NCI-H345 treated with DMSO at 0.1 percent for 48 hours (cell line): ENCODE data around the gene EPDR1.
"Not testable (repeated sequence)": the region's sequence is repeated elsewhere in the genome, so short reads cannot be mapped to it uniquely, and the experiment has no call there.

Experiments used
- DNase-seq: peaks from one replicate; lab custom pipeline; 2025; ENCODE audit not compliant: unreplicated experiment; lab: John Stamatoyannopoulos, UW

EPDR1 gene

DNA sequence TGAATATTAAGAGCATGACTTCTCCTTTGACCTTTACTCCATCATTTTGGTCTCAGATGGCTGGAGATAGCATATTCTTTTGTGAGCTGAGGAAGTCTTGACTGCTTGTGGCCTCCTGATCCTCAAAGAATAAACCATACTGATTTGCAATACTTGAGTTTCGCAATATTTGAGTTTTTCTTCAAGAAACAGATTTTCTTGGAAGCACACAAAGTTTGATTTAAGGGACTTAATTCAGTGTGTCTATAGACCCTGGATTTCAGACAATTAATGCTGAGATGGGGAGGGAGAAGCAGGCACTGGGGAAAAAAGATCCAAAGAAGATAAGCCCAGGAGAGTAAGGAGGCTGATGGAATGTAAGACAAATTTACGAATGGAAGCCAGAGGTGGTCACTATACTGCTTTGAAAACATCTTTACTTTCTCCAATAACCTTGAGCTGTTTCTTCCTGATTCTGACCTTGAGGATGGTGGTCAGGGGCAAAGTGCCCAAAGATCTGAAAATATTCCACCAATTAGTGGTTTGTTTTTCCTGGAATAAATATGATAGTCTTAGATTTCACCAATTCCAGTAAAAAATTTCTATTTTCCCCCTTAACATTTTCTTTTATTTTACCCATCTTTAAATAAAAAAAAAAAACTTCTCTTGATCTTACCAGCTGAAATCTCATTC lies 7.5 kb downstream of the EPDR1 start:
- no peak for DNase-seq

- DNase-seq, result no peak
These were observed 8.4 kb downstream of the EPDR1 start for GRCh38 chr7:37928878-37929277.

- DNase-seq, result no peak
These were observed 9.9 kb downstream of the EPDR1 start for GRCh38 chr7:37930226-37930948.

DNA sequence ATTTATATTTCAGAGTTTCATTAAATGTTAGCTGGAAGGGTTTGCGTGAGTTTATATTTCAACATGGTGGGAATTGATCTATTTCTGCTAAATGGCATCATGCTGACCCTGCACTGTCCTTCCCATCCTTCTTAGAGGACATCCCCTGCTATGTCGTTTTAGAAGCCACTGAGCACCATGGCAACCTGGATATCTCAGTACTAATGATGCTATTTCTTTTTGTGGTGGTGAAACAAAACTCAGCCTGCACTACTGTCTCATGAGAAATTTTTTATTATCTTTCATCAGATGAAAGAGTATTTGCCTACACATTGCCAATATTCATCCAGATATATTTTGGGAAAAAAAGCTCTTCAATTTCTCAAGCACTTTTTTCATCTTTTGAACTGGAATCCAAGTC lies 12.1 kb downstream of the EPDR1 start:
- no peak for DNase-seq

- DNase-seq, result no peak
These were observed 12.7 kb downstream of the EPDR1 start for GRCh38 chr7:37933018-37933566.

DNA sequence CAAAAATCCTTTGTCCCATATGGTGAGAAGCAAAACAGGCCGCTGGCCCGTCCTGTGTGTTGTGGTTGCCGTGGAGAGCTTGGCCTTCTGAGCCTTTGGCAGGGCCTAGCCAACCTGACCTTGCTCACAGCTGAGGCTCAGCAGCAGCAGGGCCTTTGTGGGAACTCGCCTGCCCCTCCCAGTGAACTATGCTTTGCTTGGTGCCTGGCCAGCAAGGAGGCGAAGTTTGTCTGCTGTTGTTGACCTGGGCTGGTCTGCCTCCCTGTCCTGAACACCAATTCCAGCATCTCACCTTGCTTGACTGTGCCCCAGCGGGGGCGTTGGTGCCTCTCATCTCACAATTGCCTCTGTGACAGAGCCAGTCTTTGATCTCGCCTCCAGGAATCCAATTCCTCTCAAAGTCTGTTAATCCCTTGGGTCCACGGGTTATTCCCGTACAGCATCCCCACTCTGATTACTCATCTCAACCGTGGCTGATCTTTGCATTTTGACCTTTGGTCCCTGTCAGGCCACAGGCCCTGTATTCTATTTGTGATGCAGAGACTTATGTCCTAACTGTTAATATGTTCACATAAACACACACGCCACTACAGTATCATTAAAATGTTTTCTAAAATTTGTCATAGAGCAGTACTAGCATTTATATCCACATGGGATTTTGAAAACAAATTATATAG lies 22.6 kb downstream of the EPDR1 start:
- DNase-seq, result no peak

DNA sequence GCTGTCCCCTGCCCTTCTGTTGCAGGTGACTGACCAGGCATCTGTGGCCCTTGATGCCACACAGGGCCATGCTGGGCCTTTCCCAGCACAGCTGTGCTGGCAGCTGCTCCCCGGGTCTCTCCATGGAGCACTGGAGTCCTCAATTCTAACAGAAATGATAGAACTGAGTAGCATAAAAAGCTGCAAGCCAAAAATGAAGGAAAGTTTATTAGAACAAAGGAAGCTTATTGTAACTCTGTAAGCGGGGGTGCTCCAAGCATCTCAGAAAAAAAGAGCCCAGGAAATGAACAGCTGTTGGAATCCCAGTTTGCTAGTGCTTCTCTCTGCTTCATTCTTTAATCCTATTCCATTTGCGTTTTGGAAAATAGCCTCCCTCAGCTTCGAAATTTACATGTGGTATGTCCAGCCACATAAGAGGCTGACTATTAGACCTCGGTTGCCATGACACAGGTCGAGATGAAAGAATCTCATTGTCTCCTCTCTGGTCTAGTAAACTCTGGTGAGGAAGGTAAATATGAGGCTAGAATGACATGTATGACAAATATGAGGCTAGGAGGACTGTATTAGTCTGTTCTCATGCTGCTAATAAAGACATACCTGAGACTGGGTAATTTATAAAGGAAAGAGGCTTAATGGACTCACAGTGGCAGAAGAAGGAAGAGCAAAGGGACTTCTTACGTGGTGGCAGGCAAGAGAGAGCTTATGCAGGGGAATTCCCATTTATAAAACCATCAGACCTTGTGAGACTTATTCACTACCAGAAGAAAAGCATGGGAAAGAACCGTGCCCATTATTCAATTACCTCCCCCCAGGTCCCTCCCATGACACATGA lies 23.7 kb downstream of the EPDR1 start:
- no peak for DNase-seq

DNA sequence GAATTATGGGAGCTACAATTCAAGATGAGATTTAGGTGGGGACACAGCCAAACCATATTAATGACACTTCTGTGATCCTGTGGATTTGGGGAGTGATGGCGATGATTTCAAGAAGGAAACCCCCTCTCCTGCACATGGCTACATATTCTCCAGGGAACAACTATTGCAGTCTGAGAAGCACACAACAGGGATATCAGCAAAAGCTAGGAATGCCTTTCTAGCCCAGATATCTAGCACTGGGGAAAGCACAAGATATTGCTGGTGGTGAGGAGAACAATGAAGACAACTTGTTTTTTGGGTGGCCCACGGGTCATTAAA lies 24.3 kb downstream of the EPDR1 start:
- DNase-seq, result no peak

DNA sequence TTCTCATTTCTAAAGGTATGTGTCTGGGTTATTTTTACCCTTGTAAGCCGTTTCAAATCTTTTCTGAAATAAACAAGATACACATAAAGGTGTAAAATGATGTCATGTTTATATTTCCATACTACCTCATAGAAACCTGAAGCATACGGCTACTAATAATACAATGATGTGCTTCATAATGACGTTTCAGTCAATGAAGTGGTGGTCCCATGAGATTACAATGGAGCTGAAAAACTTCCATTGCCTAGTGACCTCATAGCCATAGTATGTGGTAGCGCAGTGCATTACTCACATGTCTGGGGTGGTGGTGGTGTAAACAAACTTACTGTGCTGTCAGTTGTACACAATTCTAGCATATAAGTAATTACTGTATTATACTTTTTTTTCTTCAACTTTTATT lies 24.9 kb downstream of the EPDR1 start:
- DNase-seq, result no peak

DNA sequence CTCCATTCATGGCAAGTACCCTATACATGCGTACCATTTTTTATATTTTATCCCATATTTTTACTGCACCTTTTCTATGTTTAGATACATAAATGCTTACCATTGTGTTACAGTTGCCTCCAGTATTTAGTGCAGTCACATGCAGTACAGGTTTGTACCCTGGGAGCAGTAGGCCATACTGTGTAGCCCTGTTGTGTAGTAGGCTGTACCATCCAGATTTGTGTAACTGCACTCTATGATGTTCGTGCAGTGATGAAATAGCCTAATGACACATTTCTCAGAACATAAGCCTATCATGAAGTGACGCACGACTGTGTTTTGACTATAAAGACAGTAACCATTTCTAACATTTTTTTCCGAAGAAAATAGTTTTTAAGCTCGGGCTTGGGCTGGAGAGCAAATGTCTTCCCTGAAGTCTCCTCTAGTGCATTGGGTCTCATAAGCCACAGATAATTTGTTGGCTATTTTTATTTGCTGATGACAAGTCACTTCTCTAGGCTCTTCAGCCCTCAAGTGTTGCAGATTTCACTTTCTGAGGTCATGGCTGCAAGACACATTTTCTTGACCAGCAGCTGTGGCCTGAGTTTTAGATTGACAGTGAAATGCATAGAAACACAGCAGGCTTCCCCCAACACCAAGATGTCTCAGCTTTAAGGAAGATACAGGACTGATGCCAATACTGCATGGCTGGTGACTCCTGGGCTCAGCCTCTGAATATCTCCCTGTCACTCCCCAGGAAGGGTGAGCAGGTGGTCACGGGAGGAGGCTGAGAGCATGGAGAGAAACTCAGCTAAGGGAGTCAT lies 26.9 kb downstream of the EPDR1 start:
- DNase-seq, result no peak

DNA sequence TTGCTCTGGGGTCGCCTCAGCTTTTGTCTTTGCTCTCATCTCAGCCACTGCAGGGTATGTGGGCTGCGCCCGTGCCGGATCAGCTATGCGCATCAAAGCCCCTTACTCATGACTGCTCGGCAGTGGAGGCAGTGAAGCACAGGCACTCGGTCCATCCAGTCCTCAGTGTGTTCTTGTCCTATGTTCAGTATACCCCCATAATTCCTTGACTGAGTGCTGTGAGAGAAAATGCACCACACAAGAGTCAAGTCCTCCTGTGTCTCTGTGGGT lies 27.4 kb downstream of the EPDR1 start:
- DNase-seq, result no peak

- DNase-seq, result no peak
These were observed 31.8 kb downstream of the EPDR1 start for GRCh38 chr7:37952240-37952639.

DNA sequence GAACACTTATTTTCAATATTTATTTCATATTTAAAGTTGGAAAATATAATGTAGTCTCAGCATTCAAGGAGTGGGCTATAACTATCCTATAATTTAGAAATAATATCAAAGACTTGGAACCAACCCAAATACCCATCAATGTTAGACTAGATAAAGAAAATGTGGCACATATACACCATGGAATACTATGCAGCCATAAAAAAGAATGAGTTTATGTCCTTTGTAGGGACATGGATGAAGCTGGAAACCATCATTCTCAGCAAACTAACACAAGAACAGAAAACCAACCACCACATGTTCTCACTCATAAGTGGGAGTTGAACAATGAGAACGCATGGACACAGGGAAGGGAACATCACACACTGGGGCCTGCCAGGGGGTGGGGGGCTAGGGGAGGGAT lies 33.8 kb downstream of the EPDR1 start:
- not testable (repeated sequence) for DNase-seq

DNA sequence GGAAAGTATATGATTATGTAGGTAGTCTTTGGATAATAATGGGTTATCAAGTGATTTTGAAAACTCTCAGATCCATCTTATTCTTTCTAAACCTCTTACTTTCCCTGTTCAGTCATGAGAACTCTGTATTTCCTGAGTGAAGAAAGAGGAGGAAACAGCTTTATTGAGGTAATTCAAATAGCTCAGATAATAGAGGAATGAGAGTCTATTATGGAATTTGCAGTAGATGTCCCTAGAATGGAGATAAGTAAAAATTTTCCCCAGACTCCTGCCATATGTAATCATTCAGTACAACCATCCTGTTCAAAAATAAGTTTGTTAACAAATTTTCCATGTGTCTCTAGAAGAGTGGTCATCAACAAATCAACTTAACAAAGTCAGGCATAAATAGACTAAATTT lies 36.4 kb downstream of the EPDR1 start:
- no peak for DNase-seq

- no peak for DNase-seq
These were observed 37.0 kb downstream of the EPDR1 start for GRCh38 chr7:37957221-37957970.

DNA sequence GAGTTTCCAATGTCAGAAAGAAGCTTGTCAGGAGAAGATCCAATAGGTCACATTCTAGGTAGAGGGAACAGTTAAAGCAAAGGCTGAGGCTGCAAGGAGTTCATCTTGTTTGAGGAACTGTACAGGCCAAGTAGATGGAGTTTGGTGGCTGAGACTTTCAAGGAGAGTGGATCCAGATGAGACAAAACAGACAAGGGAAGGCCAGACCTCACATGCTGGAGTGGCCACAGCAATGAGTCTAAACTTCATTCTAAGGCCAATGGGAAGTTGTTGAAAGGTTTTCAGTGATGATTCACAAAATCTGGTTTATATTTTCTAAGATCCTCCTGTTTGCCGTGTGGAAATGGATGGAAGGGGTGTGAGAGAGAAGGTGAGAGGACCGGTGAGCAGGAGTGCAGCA lies 40.0 kb downstream of the EPDR1 start:
- no peak for DNase-seq

- no peak for DNase-seq
These were observed 40.8 kb downstream of the EPDR1 start for GRCh38 chr7:37961251-37961650.

- DNase-seq, result no peak
These were observed 43.8 kb downstream of the EPDR1 start for GRCh38 chr7:37964196-37964595.

- no peak for DNase-seq
These were observed 49.8 kb downstream of the EPDR1 start for GRCh38 chr7:37970211-37970610.

DNA sequence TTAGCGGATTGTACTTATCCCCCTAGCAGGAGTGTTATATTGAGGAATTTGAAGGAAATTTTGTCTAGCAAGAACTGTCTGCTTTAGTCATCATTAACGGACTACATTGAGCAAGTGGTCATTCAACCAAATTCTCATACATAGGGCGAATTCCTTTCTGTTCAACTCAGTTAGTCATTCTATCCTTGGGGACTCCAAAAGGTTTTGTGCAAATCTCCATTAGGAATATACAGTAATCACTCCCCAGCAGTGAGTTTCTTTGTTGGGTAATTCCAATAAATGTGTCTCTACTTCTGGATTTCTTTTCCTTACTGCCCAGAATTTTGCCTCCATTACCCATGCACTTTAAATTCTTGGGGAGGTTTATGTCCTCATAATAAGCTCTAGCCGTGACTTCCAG lies 51.1 kb downstream of the EPDR1 start:
- no peak for DNase-seq
